GOT3 (cell line): ENCODE data around the gene CRYL1.

Experiments used
- DNase-seq: peaks from one replicate; lab custom pipeline; 2025; ENCODE audit warnings: mixed read lengths; lab: John Stamatoyannopoulos, UW

The CRYL1 gene

GRCh38 chr13:20422362-20422761, 103.3 kb downstream of the CRYL1 start:
- no peak for DNase-seq

- DNase-seq: no peak
Observed at GRCh38 chr13:20420938-20421337, 104.7 kb downstream of the CRYL1 start.

GRCh38 chr13:20418953-20419352, 106.7 kb downstream of the CRYL1 start:
- no peak for DNase-seq

GRCh38 chr13:20416223-20416745, 109.4 kb downstream of the CRYL1 start:
- no peak for DNase-seq

- DNase-seq: no peak
Observed at GRCh38 chr13:20415694-20416107, 110.0 kb downstream of the CRYL1 start.

GRCh38 chr13:20415306-20415679, 110.4 kb downstream of the CRYL1 start:
- no peak for DNase-seq

- no peak for DNase-seq
Observed at GRCh38 chr13:20414546-20415305, 110.9 kb downstream of the CRYL1 start.

- no peak for DNase-seq
Observed at GRCh38 chr13:20412691-20413355, 112.8 kb downstream of the CRYL1 start.

GRCh38 chr13:20411638-20412342, 113.9 kb downstream of the CRYL1 start:
- no peak for DNase-seq

GRCh38 chr13:20410726-20411125, 114.9 kb downstream of the CRYL1 start:
- no peak for DNase-seq

GRCh38 chr13:20408181-20408580, 117.5 kb downstream of the CRYL1 start:
- DNase-seq: no peak

- DNase-seq: no peak
Observed at GRCh38 chr13:20407759-20408158, 117.9 kb downstream of the CRYL1 start.

- no peak for DNase-seq
Observed at GRCh38 chr13:20405691-20406090, 120.0 kb downstream of the CRYL1 start.

GRCh38 chr13:20404488-20405222, 121.0 kb downstream of the CRYL1 start:
- no peak for DNase-seq

- DNase-seq: no peak
Observed at GRCh38 chr13:20403826-20404225, 121.8 kb downstream of the CRYL1 start.

- DNase-seq: no peak
Observed at GRCh38 chr13:20402881-20403280, 122.8 kb downstream of the CRYL1 start.

- no peak for DNase-seq
Observed at GRCh38 chr13:20401931-20402856, 123.5 kb downstream of the CRYL1 start.

GRCh38 chr13:20401531-20401930, 124.1 kb downstream of the CRYL1 start:
- DNase-seq: no peak

GRCh38 chr13:20400774-20401173, 124.9 kb downstream of the CRYL1 start:
- DNase-seq: no peak

GRCh38 chr13:20399961-20400360, 125.7 kb downstream of the CRYL1 start:
- no peak for DNase-seq

GRCh38 chr13:20399515-20399914, 126.1 kb downstream of the CRYL1 start:
- DNase-seq: no peak
